ENCODE measurements around the gene CDKN2AIPNL.
A peak's percentile ranks its signal among the peaks of the same experiment; 100 is the strongest.
"Not testable (repeated sequence)": the region's sequence is repeated elsewhere in the genome, so short reads cannot be mapped to it uniquely, and the experiment has no call there.

CDKN2AIPNL gene

GRCh38 chr5:134396274-134396673 is 15.4 kb downstream of the CDKN2AIPNL start:
- no peak for DNase-seq

GRCh38 chr5:134394932-134395331 is 16.7 kb downstream of the CDKN2AIPNL start:
- no peak for DNase-seq

GRCh38 chr5:134392301-134392700 is 19.4 kb downstream of the CDKN2AIPNL start:
- DNase-seq: no peak

- DNase-seq: no peak
Observed at GRCh38 chr5:134387443-134387842, 24.2 kb downstream of the CDKN2AIPNL start.

GRCh38 chr5:134383980-134384697 is 27.5 kb downstream of the CDKN2AIPNL start:
- no peak for DNase-seq

- DNase-seq: not testable (repeated sequence)
Observed at GRCh38 chr5:134382204-134382603, 29.5 kb downstream of the CDKN2AIPNL start.

- DNase-seq: no peak
Observed at GRCh38 chr5:134380346-134380745, 31.3 kb downstream of the CDKN2AIPNL start.

GRCh38 chr5:134374232-134374631 is 37.4 kb downstream of the CDKN2AIPNL start:
- no peak for DNase-seq

GRCh38 chr5:134373633-134374032 is 38.0 kb downstream of the CDKN2AIPNL start:
- DNase-seq: not testable (repeated sequence)

- peak; percentile 22 for DNase-seq
Observed at GRCh38 chr5:134371834-134372340, 39.8 kb downstream of the CDKN2AIPNL start.

- peak; percentile 98 for DNase-seq
Observed at GRCh38 chr5:134370871-134371833, 40.5 kb downstream of the CDKN2AIPNL start, which contains the start of gene UBE2B. TSS of gene UBE2B (plus strand) at chr5:134371569. CDS start at chr5:134371596, 27 bp downstream.

- DNase-seq: no peak
Observed at GRCh38 chr5:134370311-134370870, 41.3 kb downstream of the CDKN2AIPNL start.

- DNase-seq: no peak
Observed at GRCh38 chr5:134365604-134366003, 46.1 kb downstream of the CDKN2AIPNL start.

- DNase-seq: no peak
Observed at GRCh38 chr5:134355681-134356080, 56.0 kb downstream of the CDKN2AIPNL start.

Data from effector CD4-positive, alpha-beta T cell (primary cell).